NOMO-1 (cell line): ENCODE results near the gene UBA6.
A peak's percentile ranks its signal among the peaks of the same experiment; 100 is the strongest.
"Not testable (repeated sequence)": the region's sequence is repeated elsewhere in the genome, so short reads cannot be mapped to it uniquely, and the experiment has no call there.

Source experiments
- DNase-seq, 2 experiments: peaks; one replicate each; lab custom pipeline; 2025; ENCODE audit not compliant: unreplicated experiment in 2 of 2; lab: John Stamatoyannopoulos, UW

The UBA6 gene

GRCh38 chr4:67678612-67679011 is 22.3 kb downstream of the UBA6 start:
- DNase-seq, result no peak

- no peak for DNase-seq
These were observed 26.9 kb downstream of the UBA6 start for GRCh38 chr4:67674098-67674497.

GRCh38 chr4:67668315-67668714 is 32.6 kb downstream of the UBA6 start:
- DNase-seq, result no peak

- DNase-seq, result no peak
These were observed 40.5 kb downstream of the UBA6 start for GRCh38 chr4:67660418-67660817.

GRCh38 chr4:67659065-67659464 is 41.9 kb downstream of the UBA6 start:
- no peak for DNase-seq

- DNase-seq, result no peak
These were observed 42.7 kb downstream of the UBA6 start for GRCh38 chr4:67658302-67658701.

GRCh38 chr4:67651536-67651935 is 49.4 kb downstream of the UBA6 start:
- DNase-seq, result no peak

GRCh38 chr4:67638136-67638535 is 62.8 kb downstream of the UBA6 start:
- DNase-seq, result peak; percentile 57 to 69

GRCh38 chr4:67636978-67637377 is 64.0 kb downstream of the UBA6 start:
- not testable (repeated sequence) for DNase-seq

GRCh38 chr4:67635331-67635730 is 65.6 kb downstream of the UBA6 start:
- DNase-seq, result no peak

- no peak for DNase-seq
These were observed 66.2 kb downstream of the UBA6 start for GRCh38 chr4:67634741-67635140.

GRCh38 chr4:67632492-67632891 is 68.5 kb downstream of the UBA6 start:
- peak; percentile 71 to 86 for DNase-seq

- no peak for DNase-seq
These were observed 76.0 kb downstream of the UBA6 start for GRCh38 chr4:67624939-67625338.

GRCh38 chr4:67616478-67616877 is 84.5 kb downstream of the UBA6 start:
- DNase-seq, result no peak

GRCh38 chr4:67615119-67615518 is 85.8 kb downstream of the UBA6 start:
- peak in 1 of 2 experiments; percentile 27 for DNase-seq

- no peak for DNase-seq
These were observed 86.8 kb downstream of the UBA6 start for GRCh38 chr4:67614186-67614585.

GRCh38 chr4:67608027-67608426 is 92.9 kb downstream of the UBA6 start:
- no peak for DNase-seq

GRCh38 chr4:67604749-67605148 is 96.2 kb downstream of the UBA6 start:
- DNase-seq, result no peak

- no peak for DNase-seq
These were observed 97.0 kb downstream of the UBA6 start for GRCh38 chr4:67604029-67604381.

GRCh38 chr4:67603310-67604028 is 97.5 kb downstream of the UBA6 start:
- DNase-seq, result no peak

GRCh38 chr4:67593741-67594175 is 107.2 kb downstream of the UBA6 start:
- peak in 1 of 2 experiments; percentile 15 for DNase-seq

- no peak for DNase-seq
These were observed 113.8 kb downstream of the UBA6 start for GRCh38 chr4:67587156-67587555.

GRCh38 chr4:67584496-67584895 is 116.5 kb downstream of the UBA6 start:
- no peak for DNase-seq
